Neural cell (in vitro differentiated cells): ENCODE data around the gene SRP9. TPM values are rescaled to one million over a fixed set of nuclear protein-coding genes. Genes with fewer than 3 reads are reported as not detected.

ENCODE experiments used
- H2AFZ ChIP-seq: fragments of 200-600, 300-800 bp; sonication (generic), shearing (Covaris generic); 2 replicates; pipeline ENCODE4 v1.6.0; 2014; ENCODE audit warnings: low read depth, mild to moderate bottlenecking, antibody characterized with exemption, low read length, moderate library complexity
- H3F3A ChIP-seq: fragments of 200-600 bp; shearing (Covaris generic); 2 replicates; pipeline ENCODE4 v1.6.1; 2016; ENCODE audit warnings: mild to moderate bottlenecking, moderate library complexity, mixed read lengths, antibody characterized with exemption, low read length; ENCODE audit not compliant: insufficient read depth, poor library complexity, severe bottlenecking
- H3K27ac ChIP-seq: fragments of 200-600, 300-800 bp; sonication (generic), shearing (Covaris generic); 2 replicates; pipeline ENCODE4 v1.5.1; 2014; ENCODE audit warnings: mild to moderate bottlenecking, low read length, moderate library complexity
- H3K27me3 ChIP-seq: fragments of 300-800, 200-600 bp; sonication (generic), shearing (Covaris generic); 2 replicates; pipeline ENCODE4 v1.6.0; 2014; ENCODE audit warnings: mild to moderate bottlenecking, low read depth, low read length, moderate library complexity; ENCODE audit not compliant: insufficient read depth
- H3K36me3 ChIP-seq: fragments of 300-800, 200-600 bp; sonication (generic), shearing (Covaris generic); 2 replicates; pipeline ENCODE4 v1.5.1; 2014; ENCODE audit warnings: mild to moderate bottlenecking, antibody characterized with exemption, low read length, moderate library complexity; ENCODE audit not compliant: insufficient read depth
- H3K4me2 ChIP-seq: fragments of 300-800, 200-600 bp; sonication (generic), shearing (Covaris generic); 2 replicates; pipeline ENCODE4 v1.6.0; 2014; ENCODE audit warnings: mild to moderate bottlenecking, low read length
- H3K4me3 ChIP-seq: fragments of 300-800, 200-600 bp; sonication (generic), shearing (Covaris generic); 2 replicates; pipeline ENCODE4 v1.5.1; 2014; ENCODE audit warnings: mild to moderate bottlenecking, low read length, moderate library complexity
- H3K79me2 ChIP-seq: fragments of 200-600 bp; shearing (Covaris generic); replicated peaks from 2 replicates; pipeline ENCODE4 v1.6.0; 2014; ENCODE audit warnings: mild to moderate bottlenecking, low read length, moderate library complexity; ENCODE audit not compliant: insufficient read depth
- H3K9ac ChIP-seq: fragments of 300-800, 200-600 bp; sonication (generic), shearing (Covaris generic); 2 replicates; pipeline ENCODE4 v1.6.1; 2016; ENCODE audit warnings: mild to moderate bottlenecking, low read length, mixed read lengths
- H3K9me2 ChIP-seq: fragments of 200-600 bp; shearing (Covaris generic); 2 replicates; pipeline ENCODE4 v1.6.1; 2016; ENCODE audit warnings: mild to moderate bottlenecking, low read length, mixed read lengths; ENCODE audit not compliant: insufficient read depth
- H3K9me3 ChIP-seq: fragments of 200-600, 300-800 bp; sonication (generic), shearing (Covaris generic); 2 replicates; pipeline ENCODE4 v1.6.1; 2016; ENCODE audit warnings: mild to moderate bottlenecking, mixed run types, low read length, moderate library complexity, mixed read lengths
- H4K20me1 ChIP-seq: fragments of 200-600 bp; shearing (Covaris generic); 2 replicates; pipeline ENCODE4 v1.6.1; 2016; ENCODE audit warnings: mild to moderate bottlenecking, mixed run types; ENCODE audit not compliant: insufficient read depth
- EP300 ChIP-seq: fragments of 450-650 bp; conservative IDR thresholded peaks from 2 replicates; pipeline ENCODE4 v1.6.1; 2014; ENCODE audit warnings: antibody characterized with exemption, mild to moderate bottlenecking, moderate library complexity; ENCODE audit not compliant: poor library complexity, severe bottlenecking
- EZH2 ChIP-seq: fragments of 200-600, 300-800 bp; shearing (Covaris generic), sonication (generic); IDR thresholded peaks from 2 replicates; pipeline ENCODE4 v1.6.1; 2014; ENCODE audit warnings: antibody characterized with exemption, low read length, borderline replicate concordance, mild to moderate bottlenecking; ENCODE audit not compliant: insufficient read depth, poor library complexity, severe bottlenecking
- MXI1 ChIP-seq: fragments of 450-650 bp; conservative IDR thresholded peaks from 2 replicates; pipeline ENCODE4 v1.6.1; 2014; ENCODE audit warnings: antibody characterized with exemption, mild to moderate bottlenecking; ENCODE audit not compliant: poor library complexity, severe bottlenecking
- POLR2AphosphoS5 ChIP-seq: IDR thresholded peaks from 2 replicates; pipeline ENCODE4 v1.6.1; 2012
- RAD21 ChIP-seq: fragments of 450-650 bp; conservative IDR thresholded peaks from 2 replicates; pipeline ENCODE4 v1.6.1; 2014; ENCODE audit warnings: antibody characterized with exemption, mild to moderate bottlenecking, moderate library complexity
- SMC3 ChIP-seq: fragments of 450-650 bp; conservative IDR thresholded peaks from 2 replicates; pipeline ENCODE4 v1.6.1; 2014; ENCODE audit warnings: antibody characterized with exemption, mild to moderate bottlenecking, moderate library complexity; ENCODE audit not compliant: poor library complexity
- TAF1 ChIP-seq: IDR thresholded peaks from 2 replicates; pipeline ENCODE4 v1.6.1; 2012; ENCODE audit warnings: low read depth
- polyA plus RNA-seq: library from polyadenylated mRNA; depleted of rRNA; stranded (reverse); fragments of >200 nt; gene quantifications from 2 replicates; pipeline ENCODE4 v1.2.3, GENCODE V29; 2014
- TF ChIP-seq, protein P1 (sequence below): IDR thresholded peaks from 2 replicates; pipeline ENCODE4 v1.6.1; 2012; ENCODE audit warnings: borderline replicate concordance
- TF ChIP-seq, protein P2 (sequence below): fragments of 450-650 bp; IDR thresholded peaks from 2 replicates; pipeline ENCODE4 v1.5.1; 2014; ENCODE audit warnings: antibody characterized with exemption, mild to moderate bottlenecking, moderate library complexity; ENCODE audit not compliant: poor library complexity, severe bottlenecking

SRP9 gene
- polyA plus RNA-seq, 1 donor from 2014 or later, result 1,838 TPM

DNA sequence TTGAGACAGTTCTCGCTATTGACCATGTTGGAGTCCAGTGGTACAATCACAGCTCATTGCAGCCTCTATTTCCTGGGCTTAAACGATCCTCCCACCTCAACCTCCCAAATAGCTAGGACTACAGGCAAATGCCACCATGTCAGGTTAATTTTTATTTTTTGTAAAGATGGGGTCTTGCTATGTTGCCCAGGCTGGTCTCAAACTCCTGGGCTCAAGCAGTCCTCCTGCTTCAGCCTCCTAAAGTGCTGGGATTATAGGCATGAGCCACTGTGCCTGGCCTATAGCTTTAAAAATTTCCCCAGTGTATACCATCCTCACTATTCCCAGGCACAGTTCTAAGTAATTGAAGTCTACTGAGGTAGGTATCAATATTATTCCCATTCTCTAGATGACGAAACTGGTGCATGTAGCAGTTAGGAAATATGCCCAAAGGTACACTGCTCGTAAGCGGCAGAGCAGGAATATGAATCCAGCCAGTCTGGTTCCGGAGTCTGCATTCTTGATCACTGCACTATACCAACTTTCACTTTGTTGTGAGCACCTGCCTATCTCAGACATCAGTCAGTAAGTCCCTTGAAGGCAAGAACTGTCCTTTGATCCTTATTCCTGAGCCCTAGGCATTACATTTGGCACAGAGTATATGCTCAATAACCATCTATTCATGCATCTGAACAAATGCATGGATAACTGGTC, 11.5 kb upstream of the SRP9 start:
- Histone ChIP-seq H3K9ac (no peak overlapping the region), H3K79me2 (no peaks in the 10 kb centered on the region), H4K20me1 (no peaks in the 10 kb centered on the region), H3K36me3 (no peaks in the 10 kb centered on the region), H3K4me3 (no peak overlapping the region), H3K9me2 (no peaks in the 10 kb centered on the region), H3K27me3 (no peaks in the 10 kb centered on the region), H3K4me2 (no peak overlapping the region), H2AFZ (no peak overlapping the region), H3K27ac (no peak overlapping the region), H3F3A (no peaks in the 10 kb centered on the region), H3K9me3 (no peaks in the 10 kb centered on the region)
- TF ChIP-seq SMC3 (no peak), RAD21 (no peak), POLR2AphosphoS5 (no peak), EP300 (no peak), TAF1 (no peak), MXI1 (no peak), EZH2 (no peak)
- TF ChIP-seq, protein P1, sequence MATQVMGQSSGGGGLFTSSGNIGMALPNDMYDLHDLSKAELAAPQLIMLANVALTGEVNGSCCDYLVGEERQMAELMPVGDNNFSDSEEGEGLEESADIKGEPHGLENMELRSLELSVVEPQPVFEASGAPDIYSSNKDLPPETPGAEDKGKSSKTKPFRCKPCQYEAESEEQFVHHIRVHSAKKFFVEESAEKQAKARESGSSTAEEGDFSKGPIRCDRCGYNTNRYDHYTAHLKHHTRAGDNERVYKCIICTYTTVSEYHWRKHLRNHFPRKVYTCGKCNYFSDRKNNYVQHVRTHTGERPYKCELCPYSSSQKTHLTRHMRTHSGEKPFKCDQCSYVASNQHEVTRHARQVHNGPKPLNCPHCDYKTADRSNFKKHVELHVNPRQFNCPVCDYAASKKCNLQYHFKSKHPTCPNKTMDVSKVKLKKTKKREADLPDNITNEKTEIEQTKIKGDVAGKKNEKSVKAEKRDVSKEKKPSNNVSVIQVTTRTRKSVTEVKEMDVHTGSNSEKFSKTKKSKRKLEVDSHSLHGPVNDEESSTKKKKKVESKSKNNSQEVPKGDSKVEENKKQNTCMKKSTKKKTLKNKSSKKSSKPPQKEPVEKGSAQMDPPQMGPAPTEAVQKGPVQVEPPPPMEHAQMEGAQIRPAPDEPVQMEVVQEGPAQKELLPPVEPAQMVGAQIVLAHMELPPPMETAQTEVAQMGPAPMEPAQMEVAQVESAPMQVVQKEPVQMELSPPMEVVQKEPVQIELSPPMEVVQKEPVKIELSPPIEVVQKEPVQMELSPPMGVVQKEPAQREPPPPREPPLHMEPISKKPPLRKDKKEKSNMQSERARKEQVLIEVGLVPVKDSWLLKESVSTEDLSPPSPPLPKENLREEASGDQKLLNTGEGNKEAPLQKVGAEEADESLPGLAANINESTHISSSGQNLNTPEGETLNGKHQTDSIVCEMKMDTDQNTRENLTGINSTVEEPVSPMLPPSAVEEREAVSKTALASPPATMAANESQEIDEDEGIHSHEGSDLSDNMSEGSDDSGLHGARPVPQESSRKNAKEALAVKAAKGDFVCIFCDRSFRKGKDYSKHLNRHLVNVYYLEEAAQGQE, result no peak
- TF ChIP-seq, protein P2, sequence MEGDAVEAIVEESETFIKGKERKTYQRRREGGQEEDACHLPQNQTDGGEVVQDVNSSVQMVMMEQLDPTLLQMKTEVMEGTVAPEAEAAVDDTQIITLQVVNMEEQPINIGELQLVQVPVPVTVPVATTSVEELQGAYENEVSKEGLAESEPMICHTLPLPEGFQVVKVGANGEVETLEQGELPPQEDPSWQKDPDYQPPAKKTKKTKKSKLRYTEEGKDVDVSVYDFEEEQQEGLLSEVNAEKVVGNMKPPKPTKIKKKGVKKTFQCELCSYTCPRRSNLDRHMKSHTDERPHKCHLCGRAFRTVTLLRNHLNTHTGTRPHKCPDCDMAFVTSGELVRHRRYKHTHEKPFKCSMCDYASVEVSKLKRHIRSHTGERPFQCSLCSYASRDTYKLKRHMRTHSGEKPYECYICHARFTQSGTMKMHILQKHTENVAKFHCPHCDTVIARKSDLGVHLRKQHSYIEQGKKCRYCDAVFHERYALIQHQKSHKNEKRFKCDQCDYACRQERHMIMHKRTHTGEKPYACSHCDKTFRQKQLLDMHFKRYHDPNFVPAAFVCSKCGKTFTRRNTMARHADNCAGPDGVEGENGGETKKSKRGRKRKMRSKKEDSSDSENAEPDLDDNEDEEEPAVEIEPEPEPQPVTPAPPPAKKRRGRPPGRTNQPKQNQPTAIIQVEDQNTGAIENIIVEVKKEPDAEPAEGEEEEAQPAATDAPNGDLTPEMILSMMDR, result no peak

DNA sequence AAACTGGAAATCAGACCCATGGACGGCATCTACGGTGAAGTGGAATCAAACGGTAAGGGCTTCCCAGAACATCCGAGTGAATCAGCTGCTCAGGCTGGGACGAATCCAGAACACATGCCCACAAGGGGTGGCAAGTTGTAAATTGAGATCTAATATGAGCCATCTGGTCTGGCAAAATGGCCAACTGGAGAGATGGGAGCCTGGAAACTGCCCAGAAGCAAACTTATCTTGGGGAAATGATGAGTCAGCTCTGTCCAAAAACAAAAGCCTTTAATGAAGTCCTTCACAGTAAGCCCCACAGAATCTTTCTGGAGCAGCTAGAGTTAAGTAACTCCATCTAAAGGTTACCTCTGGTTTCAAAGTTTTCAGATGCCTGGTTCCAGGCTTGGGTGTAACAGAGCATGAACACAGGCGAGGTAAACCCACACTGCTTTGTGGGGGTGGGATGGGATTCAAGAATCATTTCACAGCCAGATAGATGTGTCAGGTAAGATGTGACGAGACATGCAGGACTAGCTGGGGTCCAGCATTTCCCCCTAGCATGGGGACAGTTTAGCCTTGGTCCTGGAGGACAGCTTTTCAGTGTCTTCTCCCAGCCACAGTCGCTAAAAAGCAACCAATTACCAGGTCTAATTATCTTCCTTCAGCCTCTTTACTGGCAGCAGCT, 10.5 kb upstream of the SRP9 start:
- Histone ChIP-seq H3K36me3 (no peaks in the 10 kb centered on the region), H3K4me2 (no peak overlapping the region), H4K20me1 (no peaks in the 10 kb centered on the region), H3K9me3 (no peaks in the 10 kb centered on the region), H3K9me2 (no peaks in the 10 kb centered on the region), H3K9ac (no peak overlapping the region), H3K27ac (no peak overlapping the region), H3K27me3 (no peaks in the 10 kb centered on the region), H3F3A (no peaks in the 10 kb centered on the region), H3K79me2 (no peaks in the 10 kb centered on the region), H2AFZ (no peak overlapping the region), H3K4me3 (no peak overlapping the region)
- no peak for TF ChIP-seq MXI1
- TF ChIP-seq SMC3, result no peak
- TF ChIP-seq, protein P2, result no peak
- TF ChIP-seq, protein P1, result no peak
- TF ChIP-seq EZH2, result no peak
- TF ChIP-seq TAF1, result no peak
- TF ChIP-seq POLR2AphosphoS5, result no peak
- no peak for TF ChIP-seq RAD21
- TF ChIP-seq EP300, result no peak
